HL-60 (cell line): Measurements from ENCODE around the gene IFT25.
A peak's percentile ranks its signal among the peaks of the same experiment; 100 is the strongest.

Source experiments
- SPI1 ChIP-seq: IDR thresholded peaks from 2 replicates; pipeline ENCODE4 v1.6.1; 2012; ENCODE audit warnings: low read depth, mild to moderate bottlenecking, borderline replicate concordance
- TF ChIP-seq, protein P1 (sequence below): IDR thresholded peaks from one replicate; pipeline ENCODE4 v1.5.1; 2011; ENCODE audit warnings: low read length, control low read depth, inconsistent platforms; ENCODE audit not compliant: insufficient read depth

GRCh38 chr1:53878492-53879105, 66.9 kb downstream of the IFT25 start:
- TF ChIP-seq, protein P1, sequence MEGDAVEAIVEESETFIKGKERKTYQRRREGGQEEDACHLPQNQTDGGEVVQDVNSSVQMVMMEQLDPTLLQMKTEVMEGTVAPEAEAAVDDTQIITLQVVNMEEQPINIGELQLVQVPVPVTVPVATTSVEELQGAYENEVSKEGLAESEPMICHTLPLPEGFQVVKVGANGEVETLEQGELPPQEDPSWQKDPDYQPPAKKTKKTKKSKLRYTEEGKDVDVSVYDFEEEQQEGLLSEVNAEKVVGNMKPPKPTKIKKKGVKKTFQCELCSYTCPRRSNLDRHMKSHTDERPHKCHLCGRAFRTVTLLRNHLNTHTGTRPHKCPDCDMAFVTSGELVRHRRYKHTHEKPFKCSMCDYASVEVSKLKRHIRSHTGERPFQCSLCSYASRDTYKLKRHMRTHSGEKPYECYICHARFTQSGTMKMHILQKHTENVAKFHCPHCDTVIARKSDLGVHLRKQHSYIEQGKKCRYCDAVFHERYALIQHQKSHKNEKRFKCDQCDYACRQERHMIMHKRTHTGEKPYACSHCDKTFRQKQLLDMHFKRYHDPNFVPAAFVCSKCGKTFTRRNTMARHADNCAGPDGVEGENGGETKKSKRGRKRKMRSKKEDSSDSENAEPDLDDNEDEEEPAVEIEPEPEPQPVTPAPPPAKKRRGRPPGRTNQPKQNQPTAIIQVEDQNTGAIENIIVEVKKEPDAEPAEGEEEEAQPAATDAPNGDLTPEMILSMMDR, result peak; percentile 23
- TF ChIP-seq SPI1, result no peak
